PC-3 (cell line): ENCODE results near the gene CCR5AS.

Experiments used
- CTCF ChIP-seq: fragments of 300-600 bp; sonication (generic); conservative IDR thresholded peaks from 2 replicates; pipeline ENCODE4 v1.5.1; 2017; ENCODE audit warnings: antibody characterized with exemption, low read depth, mild to moderate bottlenecking, low read length
- EZH2 ChIP-seq: fragments of 300-600 bp; sonication (generic); IDR thresholded peaks from one replicate; pipeline ENCODE4 v1.6.1; 2017; ENCODE audit warnings: antibody characterized with exemption, mild to moderate bottlenecking, low read length; ENCODE audit not compliant: unreplicated experiment

GRCh38 chr3:46370839-46371518 lies 35.9 kb downstream of the CCR5AS start, which contains the start of gene CCR5:
- TF ChIP-seq CTCF (no peak), EZH2 (no peak)
